K562 (cell line): ENCODE measurements around the gene CTSW. TPM values are rescaled to one million over a fixed set of nuclear protein-coding genes. Genes with fewer than 3 reads are reported as not detected.

Experiments
- ATF6 ChIP-seq: sonication (generic); formaldehyde crosslinking; IDR thresholded peaks from 2 replicates; pipeline ENCODE4 v1.4.0; 2020; ENCODE audit warnings: mild to moderate bottlenecking, missing genetic modification reagents
- DIDO1 ChIP-seq: fragments of 450-650 bp; IDR thresholded peaks from 2 replicates; pipeline ENCODE4 v1.6.1; 2016; ENCODE audit warnings: low read depth, missing biosample characterization, missing genetic modification characterization
- ETV1 ChIP-seq: fragments of 450-650 bp; conservative IDR thresholded peaks from 2 replicates; pipeline ENCODE4 v1.6.1; 2016; ENCODE audit warnings: missing genetic modification characterization, control low read depth, low read depth, missing compliant biosample characterization
- GABPB2 ChIP-seq: fragments of 250-450 bp; sonication (Bioruptor Pico); conservative IDR thresholded peaks from 2 replicates; pipeline ENCODE4 v1.5.1; 2021; ENCODE audit warnings: mild to moderate bottlenecking
- HIVEP1 ChIP-seq: fragments of 250-450 bp; sonication (Bioruptor Pico); IDR thresholded peaks from 2 replicates; pipeline ENCODE4 v1.4.0; 2020; ENCODE audit warnings: mild to moderate bottlenecking
- JUN ChIP-seq, 2 experiments: sonication (generic) in 1 of 2; formaldehyde crosslinking in 1 of 2; IDR thresholded peaks; 2 replicates each; pipeline versions ENCODE4 v1.6.1 to v1.8.0; 2012 to 2022; ENCODE audit warnings: borderline replicate concordance in 2 of 2, mild to moderate bottlenecking in 2 of 2, improper control_type of control experiment in 1 of 2, low read depth in 1 of 2, low read length in 1 of 2, missing genetic modification reagents in 1 of 2
- KDM1A ChIP-seq, 2 experiments: fragments of 450-650 bp; IDR thresholded peaks; 2 replicates each; pipeline ENCODE4 v1.6.1; 2016; ENCODE audit warnings: mild to moderate bottlenecking in 2 of 2
- MCM5 ChIP-seq: fragments of 450-650 bp; IDR thresholded peaks from 2 replicates; pipeline ENCODE4 v1.6.1; 2016; ENCODE audit warnings: low read depth
- NCOR1 ChIP-seq: fragments of 450-650 bp; IDR thresholded peaks from 2 replicates; pipeline ENCODE4 v1.6.1; 2016; ENCODE audit warnings: mild to moderate bottlenecking, moderate library complexity
- NRF1 ChIP-seq, 2 experiments: fragments of 450-650 bp; IDR thresholded peaks in 1 of 2; conservative IDR thresholded peaks in 1 of 2; 2 replicates each; pipeline ENCODE4 v1.6.1; 2014; ENCODE audit warnings: mild to moderate bottlenecking in 2 of 2
- REST ChIP-seq, 2 experiments: fragments of 450-650 bp; formaldehyde crosslinking in 1 of 2; IDR thresholded peaks; 2 replicates each; pipeline versions ENCODE4 v1.4.0 to v1.6.1; 2014 to 2020; ENCODE audit warnings: mild to moderate bottlenecking in 2 of 2, borderline replicate concordance in 1 of 2, low read depth in 1 of 2
- ZBTB33 ChIP-seq: sonication (generic); formaldehyde crosslinking; IDR thresholded peaks from 2 replicates; pipeline ENCODE4 v1.8.1; 2023; ENCODE audit warnings: mild to moderate bottlenecking, missing genetic modification reagents
- ZNF184 ChIP-seq: sonication (generic); formaldehyde crosslinking; IDR thresholded peaks from 2 replicates; pipeline ENCODE4 v1.5.0; 2020; ENCODE audit warnings: missing genetic modification reagents
- ZNF431 ChIP-seq: sonication (generic); formaldehyde crosslinking; IDR thresholded peaks from 2 replicates; pipeline ENCODE4 v1.8.0; 2022; ENCODE audit warnings: mild to moderate bottlenecking, missing genetic modification reagents
- ZNF766 ChIP-seq: fragments of 200-800 bp; sonication (Bioruptor generic); conservative IDR thresholded peaks from 2 replicates; pipeline ENCODE4 v1.6.1; 2016; ENCODE audit warnings: missing genetic modification characterization, missing compliant biosample characterization
- polyA plus RNA-seq, 8 experiments: library from polyadenylated mRNA; depleted of rRNA in 4 of 8; stranded (reverse) in 5 of 8; unstranded in 3 of 8; fragments of >200 nt; fragmentation: Nextera tagmentation in 2 of 8; fragmentation: Illumina TruSeq in 1 of 8; extraction: Ambion mirVana in 2 of 8; extraction: Trizol in 1 of 8; gene quantifications; 2 replicates each; pipeline versions ENCODE4 v1.2.1 to v1.2.3, GENCODE V29; 2011 to 2014; ENCODE audit warnings: inconsistent platforms in 1 of 8, missing spikeins in 1 of 8
- total RNA-seq, 7 experiments: library from RNA; depleted of rRNA in 6 of 7; stranded (reverse); fragments of >200 nt in 6 of 7; fragmentation: Illumina TruSeq in 2 of 7; extraction: Trizol in 2 of 7; gene quantifications; 2 replicates each; pipeline versions ENCODE4 v1.2.1 to v1.2.3, GENCODE V29; 2011 to 2021; ENCODE audit warnings: low replicate concordance in 1 of 7

CTSW gene
- total and polyA plus RNA-seq, 9 of the 15 experiments (the other 6 are each of a cell fraction or from before 2014, with no cell fraction given) = 0.04 TPM; not detected in 8

GRCh38 chr11:65873318-65874156 lies 6.1 kb upstream of the CTSW start (continued):
- TF ChIP-seq ATF6 (CRISPR knock-in tag) (no peak), HIVEP1 (CRISPR knock-in tag) (peak; percentile 86), ETV1 (tag) (0 out of 2 replicates have a peak, but pooled peaks have one; percentile 10), DIDO1 (no peak), ZBTB33 (CRISPR knock-in tag) (no peak), ZNF766 (CRISPR knock-in tag) (no peak), ZNF431 (CRISPR knock-in tag) (no peak), REST (IDR thresholded peaks at IDR 0.05; ENCODE audit: borderline replicate concordance) (peak; percentile 64), REST (CRISPR knock-in tag; IDR thresholded peaks at IDR 0.05; ENCODE audit: low read depth) (no peak), JUN (IDR thresholded peaks at IDR 0.05; ENCODE audit: borderline replicate concordance, low read depth, low read length) (peak; percentile 29; the same call in 1 of the 2 replicates), JUN (CRISPR knock-in tag; IDR thresholded peaks at IDR 0.05; ENCODE audit: borderline replicate concordance) (no peak), MCM5 (no peak), NCOR1 (no peak), KDM1A (IDR thresholded peaks at IDR 0.05) (no peak), ZNF184 (CRISPR knock-in tag) (no peak), NRF1 (conservative IDR thresholded peaks at IDR 0.05 in 1 of 2, IDR thresholded peaks at IDR 0.05 in 1 of 2) (peak; percentile 71 to 76), GABPB2 (CRISPR knock-in tag) (no peak)
